Measurements from ENCODE around the gene CMTM2. TPM values are rescaled to one million over a fixed set of nuclear protein-coding genes. Genes with fewer than 3 reads are reported as not detected.

Gene CMTM2
- total and polyA plus RNA-seq, 2 donors: 0.94 to 1.3 TPM

DNA sequence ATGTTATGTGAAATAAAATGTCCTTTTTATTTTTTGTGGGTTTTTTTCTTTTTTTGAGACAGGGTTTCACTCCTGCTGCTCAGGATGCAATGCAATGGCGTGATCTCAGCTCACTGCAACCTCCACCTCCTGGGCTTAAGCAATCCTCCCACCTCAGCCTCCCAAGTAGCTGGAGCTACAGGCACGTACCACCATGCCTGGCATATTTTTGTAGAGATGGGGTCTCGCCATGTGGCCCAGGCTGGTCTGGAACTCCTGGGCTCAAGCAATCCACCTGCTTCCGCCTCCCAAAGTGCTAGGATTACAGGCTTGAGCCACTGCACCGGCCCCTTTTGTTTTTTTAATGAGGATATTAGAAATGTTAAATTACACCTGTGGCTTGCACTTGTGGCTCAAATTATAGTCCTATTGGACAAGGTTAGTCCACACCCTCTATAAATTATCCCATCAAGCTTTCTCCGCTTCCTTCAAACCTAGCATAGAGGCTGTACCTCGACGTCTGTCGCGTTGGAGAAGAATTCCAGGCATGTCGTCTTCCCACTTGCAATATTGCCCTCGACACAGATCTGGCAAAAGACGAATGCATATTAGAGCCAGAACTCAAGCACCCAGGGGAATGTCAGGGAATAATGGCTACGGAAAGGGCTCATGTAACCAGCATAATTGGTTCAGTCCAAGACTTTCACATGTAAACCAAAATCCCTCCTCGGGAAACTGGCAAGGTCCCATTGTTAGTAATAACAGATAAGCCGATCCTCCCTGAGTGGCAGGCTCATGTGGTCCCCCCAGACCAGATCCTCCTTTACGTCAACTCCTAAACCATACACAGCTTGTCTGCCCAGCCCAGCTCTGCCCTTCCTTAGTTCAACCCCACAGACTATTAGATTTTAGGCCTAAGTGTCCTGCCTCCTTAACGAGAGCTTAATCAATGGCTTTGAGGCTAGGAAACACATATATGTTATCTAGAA, 37.6 kb upstream of the CMTM2 start:
- 97% methylated on average over 18 of the region's 18 CpGs for WGBS
- no peaks in the 10 kb centered on the region for H3K36me3 ChIP-seq (ENCODE audit: control insufficient read depth in 2 of 2, insufficient read depth in 2 of 2, low read length in 1 of 2)
- H3K4me1 ChIP-seq (ENCODE audit: control insufficient read depth in 2 of 2, insufficient read depth in 2 of 2, low read length in 2 of 2): peaks cover 8 to 28% of the 10 kb centered on the region in 2 donors

DNA sequence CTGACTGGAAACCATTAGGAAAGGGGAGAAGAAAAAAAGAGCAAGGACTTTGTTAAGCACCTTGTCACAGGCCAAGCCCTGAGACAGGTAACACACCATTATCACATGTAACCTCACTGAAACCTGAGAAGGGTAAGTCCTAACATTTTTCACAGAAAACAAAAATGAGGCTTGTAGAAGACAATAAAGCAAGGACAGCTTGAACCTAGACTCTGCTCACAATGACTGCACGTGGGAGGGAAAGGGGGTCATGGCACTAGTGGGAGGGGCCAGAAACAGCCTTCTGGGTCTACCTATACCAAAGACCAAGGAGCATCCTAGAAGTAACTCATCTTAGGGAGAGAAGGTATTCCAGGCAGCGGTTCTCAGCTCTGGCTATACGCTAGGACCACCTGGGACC, 36.9 kb upstream of the CMTM2 start:
- Histone ChIP-seq H3K4me3 (ENCODE audit: low read length in 2 of 2) (no peak overlapping the region), H3K27me3 (ENCODE audit: control insufficient read depth in 2 of 2, insufficient read depth in 1 of 2, low read length in 1 of 2) (no peaks in the 10 kb centered on the region), H3K27ac (ENCODE audit: low read depth in 1 of 2, low read length in 1 of 2) (no peak overlapping the region), H3K9me3 (ENCODE audit: control insufficient read depth in 2 of 2, insufficient read depth in 1 of 2, low read length in 1 of 2) (no peaks in the 10 kb centered on the region), H3K36me3 (ENCODE audit: control insufficient read depth in 2 of 2, insufficient read depth in 2 of 2, low read length in 1 of 2) (no peaks in the 10 kb centered on the region), H3K4me1 (ENCODE audit: control insufficient read depth in 2 of 2, insufficient read depth in 2 of 2, low read length in 2 of 2) (peaks cover 5 to 31% of the 10 kb centered on the region in 2 donors)
- whole genome bisulfite sequencing: 93% methylated on average over 3 of the region's 3 CpGs
- no peak for DNase-seq (ENCODE audit: low read depth in 6 of 9, low spot score in 9 of 9)

More for the DNA sequence above, 37.6 kb upstream of the CMTM2 start:
- Histone ChIP-seq H3K4me3 (ENCODE audit: low read length in 2 of 2) (no peak overlapping the region), H3K9me3 (ENCODE audit: control insufficient read depth in 2 of 2, insufficient read depth in 1 of 2, low read length in 1 of 2) (peaks cover 0 to 1% of the 10 kb centered on the region in 2 donors), H3K27me3 (ENCODE audit: control insufficient read depth in 2 of 2, insufficient read depth in 1 of 2, low read length in 1 of 2) (no peaks in the 10 kb centered on the region), H3K27ac (ENCODE audit: low read depth in 1 of 2, low read length in 1 of 2) (no peak overlapping the region)
- DNase-seq (ENCODE audit: low read depth in 6 of 9, low spot score in 9 of 9): no peak

DNA sequence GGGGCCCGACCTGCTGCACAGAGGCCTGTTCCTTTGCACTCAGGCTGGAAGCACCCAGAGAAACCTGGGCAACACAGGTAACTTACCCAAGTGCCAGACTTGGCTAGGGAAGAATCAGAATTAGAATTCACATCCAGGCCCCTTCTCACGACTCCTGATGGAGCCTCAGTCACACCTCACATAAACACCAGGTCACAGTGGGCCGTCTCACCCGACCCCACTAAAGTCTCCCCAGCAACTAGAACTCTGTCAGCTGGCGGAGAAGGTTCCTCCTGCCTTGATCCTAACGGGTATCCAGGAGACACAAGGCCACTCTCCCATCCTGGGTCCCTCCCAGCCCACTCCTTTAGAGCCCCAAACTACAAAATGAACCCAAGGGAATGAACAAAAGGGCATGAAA, 35.7 kb upstream of the CMTM2 start:
- Histone ChIP-seq H3K36me3 (ENCODE audit: control insufficient read depth in 2 of 2, insufficient read depth in 2 of 2, low read length in 1 of 2) (no peaks in the 10 kb centered on the region), H3K9me3 (ENCODE audit: control insufficient read depth in 2 of 2, insufficient read depth in 1 of 2, low read length in 1 of 2) (no peaks in the 10 kb centered on the region), H3K27ac (ENCODE audit: low read depth in 1 of 2, low read length in 1 of 2) (no peak overlapping the region), H3K4me3 (ENCODE audit: low read length in 2 of 2) (no peak overlapping the region), H3K27me3 (ENCODE audit: control insufficient read depth in 2 of 2, insufficient read depth in 1 of 2, low read length in 1 of 2) (no peaks in the 10 kb centered on the region), H3K4me1 (ENCODE audit: control insufficient read depth in 2 of 2, insufficient read depth in 2 of 2, low read length in 2 of 2) (peaks cover 5 to 40% of the 10 kb centered on the region in 2 donors)
- 93% methylated on average over 6 of the region's 6 CpGs for WGBS
- no peak for DNase-seq (ENCODE audit: low read depth in 6 of 9, low spot score in 9 of 9)

DNA sequence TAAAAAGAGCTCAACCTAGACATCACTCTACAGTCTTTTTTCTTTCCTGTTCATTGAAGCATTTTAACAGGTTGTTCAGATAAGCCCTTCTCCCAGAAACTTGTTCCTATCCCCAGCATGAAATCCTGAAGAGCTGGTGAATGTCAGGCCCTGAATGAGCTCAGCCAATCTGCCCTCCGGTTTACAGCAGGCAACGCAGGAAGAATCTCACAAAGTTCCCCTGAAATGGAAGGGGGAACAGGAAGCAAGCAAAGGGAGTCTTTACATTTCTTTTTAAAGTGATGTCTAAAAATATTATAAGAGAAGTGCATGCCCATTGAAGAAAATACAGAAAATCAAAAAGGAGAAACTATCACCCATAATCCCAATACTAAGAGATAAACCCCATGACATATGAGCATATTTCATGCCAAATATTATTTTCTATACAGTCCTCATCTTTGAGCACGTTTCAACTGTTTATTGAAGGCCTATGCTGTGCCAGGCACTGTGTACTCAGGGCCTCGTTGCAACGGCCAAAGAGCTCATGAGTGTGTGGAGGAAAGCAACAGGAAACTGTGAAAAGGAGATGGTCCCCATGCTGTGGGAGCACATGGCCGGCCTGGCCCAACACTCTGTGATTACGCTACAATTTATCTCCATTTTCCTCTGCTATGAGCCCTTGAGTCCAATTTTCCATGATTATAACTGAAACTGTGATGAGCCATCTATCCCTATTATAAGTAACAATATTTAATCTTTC, 35.1 kb upstream of the CMTM2 start:
- no peak for DNase-seq (ENCODE audit: low read depth in 6 of 9, low spot score in 9 of 9)
- Histone ChIP-seq H3K4me1 (ENCODE audit: control insufficient read depth in 2 of 2, insufficient read depth in 2 of 2, low read length in 2 of 2) (peaks cover 8 to 43% of the 10 kb centered on the region in 2 donors), H3K4me3 (ENCODE audit: low read length in 2 of 2) (no peak overlapping the region), H3K27ac (ENCODE audit: low read depth in 1 of 2, low read length in 1 of 2) (peak overlapping the region in 1 of 2 donors; percentile 39), H3K27me3 (ENCODE audit: control insufficient read depth in 2 of 2, insufficient read depth in 1 of 2, low read length in 1 of 2) (no peaks in the 10 kb centered on the region), H3K9me3 (ENCODE audit: control insufficient read depth in 2 of 2, insufficient read depth in 1 of 2, low read length in 1 of 2) (no peaks in the 10 kb centered on the region), H3K36me3 (ENCODE audit: control insufficient read depth in 2 of 2, insufficient read depth in 2 of 2, low read length in 1 of 2) (no peaks in the 10 kb centered on the region)
- 66% methylated on average over 7 of the region's 7 CpGs for WGBS

DNA sequence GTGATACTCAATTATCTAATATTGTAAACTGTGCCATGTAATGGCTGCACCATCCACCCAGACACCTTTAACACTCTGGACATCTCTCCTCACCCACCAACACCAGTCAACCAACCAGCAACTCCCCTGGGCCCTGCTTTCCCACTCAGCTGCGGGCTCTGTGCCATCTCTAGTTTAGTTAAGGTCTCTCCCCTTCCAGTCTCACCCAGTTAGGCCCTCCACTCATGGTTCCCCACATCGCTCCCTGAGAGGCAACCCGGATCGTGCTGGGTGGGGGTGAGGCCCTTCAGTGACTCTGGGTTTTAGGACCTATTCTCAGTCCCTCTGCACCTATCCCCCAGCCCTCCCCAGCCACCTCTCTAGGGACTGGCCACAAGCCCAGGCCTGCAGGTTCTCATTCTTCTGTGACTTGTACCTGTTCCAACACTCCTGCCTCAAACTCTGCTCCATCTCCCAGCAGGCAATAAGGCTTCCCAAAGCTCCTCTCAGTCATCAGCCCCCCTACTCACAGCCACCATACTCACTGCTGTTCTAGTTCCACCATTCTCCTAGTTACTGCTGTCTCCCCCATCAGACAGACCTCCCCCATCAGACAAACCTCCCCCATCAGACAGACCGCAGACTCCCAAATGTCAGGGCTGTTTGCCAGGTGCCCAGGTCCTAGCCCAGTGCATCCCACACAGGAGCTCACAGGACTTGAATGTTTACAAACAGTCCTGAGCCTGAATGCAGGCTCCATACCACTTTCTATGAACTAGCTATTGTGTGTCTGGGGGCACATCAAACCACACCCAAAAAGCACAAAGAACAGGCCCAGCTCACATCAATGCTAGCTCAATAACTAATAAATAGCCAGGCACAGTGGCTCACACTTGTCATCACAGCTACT, 31.9 kb upstream of the CMTM2 start:
- 97% methylated on average over 5 of the region's 5 CpGs for WGBS
- H3K4me3 ChIP-seq (ENCODE audit: low read length in 2 of 2): no peak overlapping the region
- no peak for DNase-seq (ENCODE audit: low read depth in 6 of 9, low spot score in 9 of 9)
- peak overlapping the region in 1 of 2 donors; percentile 21 for H3K27ac ChIP-seq (ENCODE audit: low read depth in 1 of 2, low read length in 1 of 2)
- H3K36me3 ChIP-seq (ENCODE audit: control insufficient read depth in 2 of 2, insufficient read depth in 2 of 2, low read length in 1 of 2): no peaks in the 10 kb centered on the region
- H3K9me3 ChIP-seq (ENCODE audit: control insufficient read depth in 2 of 2, insufficient read depth in 1 of 2, low read length in 1 of 2): no peaks in the 10 kb centered on the region
- H3K4me1 ChIP-seq (ENCODE audit: control insufficient read depth in 2 of 2, insufficient read depth in 2 of 2, low read length in 2 of 2): peaks cover 28 to 61% of the 10 kb centered on the region in 2 donors
- H3K27me3 ChIP-seq (ENCODE audit: control insufficient read depth in 2 of 2, insufficient read depth in 1 of 2, low read length in 1 of 2): no peaks in the 10 kb centered on the region

DNA sequence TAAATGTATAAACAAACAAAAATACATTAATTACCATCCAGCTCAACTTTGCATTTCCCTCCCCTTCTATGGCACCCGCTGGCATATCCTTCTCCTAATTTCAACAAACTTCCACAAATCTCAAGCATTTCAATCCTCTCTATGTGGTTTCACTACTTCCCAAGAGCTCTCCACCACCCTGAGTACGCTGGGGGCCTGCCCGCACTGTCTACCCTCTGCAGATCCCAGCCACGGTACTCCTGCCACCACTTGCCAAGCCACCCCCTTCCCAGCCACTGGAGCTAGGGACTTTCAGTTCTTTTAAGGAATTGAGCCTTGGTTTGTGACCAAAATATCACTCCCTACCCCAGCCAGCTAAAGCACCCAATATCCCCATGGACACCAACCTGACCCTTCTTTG, 31.2 kb upstream of the CMTM2 start:
- no peak for DNase-seq (ENCODE audit: low read depth in 6 of 9, low spot score in 9 of 9)
- Histone ChIP-seq H3K4me3 (ENCODE audit: low read length in 2 of 2) (no peak overlapping the region), H3K27me3 (ENCODE audit: control insufficient read depth in 2 of 2, insufficient read depth in 1 of 2, low read length in 1 of 2) (no peaks in the 10 kb centered on the region), H3K27ac (ENCODE audit: low read depth in 1 of 2, low read length in 1 of 2) (peak overlapping the region; percentile 10 to 21), H3K9me3 (ENCODE audit: control insufficient read depth in 2 of 2, insufficient read depth in 1 of 2, low read length in 1 of 2) (no peaks in the 10 kb centered on the region), H3K36me3 (ENCODE audit: control insufficient read depth in 2 of 2, insufficient read depth in 2 of 2, low read length in 1 of 2) (no peaks in the 10 kb centered on the region), H3K4me1 (ENCODE audit: control insufficient read depth in 2 of 2, insufficient read depth in 2 of 2, low read length in 2 of 2) (peaks cover 28 to 67% of the 10 kb centered on the region in 2 donors)
- 95% methylated on average over 4 of the region's 4 CpGs for WGBS

DNA sequence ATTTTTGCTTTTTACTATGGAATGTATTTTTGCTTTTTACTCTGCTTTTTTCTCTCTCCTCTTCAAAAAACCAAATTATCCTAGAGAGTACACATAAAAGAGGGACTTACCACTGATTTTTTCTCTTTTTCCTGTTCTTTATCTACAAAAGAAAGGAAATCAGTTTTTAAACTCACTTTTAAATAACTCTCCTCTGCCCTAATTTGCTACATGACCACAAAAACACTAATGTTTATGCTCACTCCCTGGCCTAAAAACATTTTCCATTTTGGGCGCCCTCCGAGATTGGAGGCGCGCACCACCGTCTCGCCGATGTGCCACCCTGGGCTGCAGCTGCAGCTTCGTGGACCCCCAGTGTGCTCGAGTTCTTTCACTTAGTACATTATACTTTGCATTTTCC, 30.4 kb upstream of the CMTM2 start:
- Histone ChIP-seq H3K4me1 (ENCODE audit: control insufficient read depth in 2 of 2, insufficient read depth in 2 of 2, low read length in 2 of 2) (peaks cover 33 to 67% of the 10 kb centered on the region in 2 donors), H3K36me3 (ENCODE audit: control insufficient read depth in 2 of 2, insufficient read depth in 2 of 2, low read length in 1 of 2) (no peaks in the 10 kb centered on the region), H3K27me3 (ENCODE audit: control insufficient read depth in 2 of 2, insufficient read depth in 1 of 2, low read length in 1 of 2) (no peaks in the 10 kb centered on the region), H3K9me3 (ENCODE audit: control insufficient read depth in 2 of 2, insufficient read depth in 1 of 2, low read length in 1 of 2) (no peaks in the 10 kb centered on the region), H3K27ac (ENCODE audit: low read depth in 1 of 2, low read length in 1 of 2) (peak overlapping the region; percentile 90 to 99), H3K4me3 (ENCODE audit: low read length in 2 of 2) (peak overlapping the region; percentile 63 to 82)
- WGBS: 40% methylated on average over 9 of the region's 9 CpGs
- no peak for DNase-seq (ENCODE audit: low read depth in 6 of 9, low spot score in 9 of 9)

DNA sequence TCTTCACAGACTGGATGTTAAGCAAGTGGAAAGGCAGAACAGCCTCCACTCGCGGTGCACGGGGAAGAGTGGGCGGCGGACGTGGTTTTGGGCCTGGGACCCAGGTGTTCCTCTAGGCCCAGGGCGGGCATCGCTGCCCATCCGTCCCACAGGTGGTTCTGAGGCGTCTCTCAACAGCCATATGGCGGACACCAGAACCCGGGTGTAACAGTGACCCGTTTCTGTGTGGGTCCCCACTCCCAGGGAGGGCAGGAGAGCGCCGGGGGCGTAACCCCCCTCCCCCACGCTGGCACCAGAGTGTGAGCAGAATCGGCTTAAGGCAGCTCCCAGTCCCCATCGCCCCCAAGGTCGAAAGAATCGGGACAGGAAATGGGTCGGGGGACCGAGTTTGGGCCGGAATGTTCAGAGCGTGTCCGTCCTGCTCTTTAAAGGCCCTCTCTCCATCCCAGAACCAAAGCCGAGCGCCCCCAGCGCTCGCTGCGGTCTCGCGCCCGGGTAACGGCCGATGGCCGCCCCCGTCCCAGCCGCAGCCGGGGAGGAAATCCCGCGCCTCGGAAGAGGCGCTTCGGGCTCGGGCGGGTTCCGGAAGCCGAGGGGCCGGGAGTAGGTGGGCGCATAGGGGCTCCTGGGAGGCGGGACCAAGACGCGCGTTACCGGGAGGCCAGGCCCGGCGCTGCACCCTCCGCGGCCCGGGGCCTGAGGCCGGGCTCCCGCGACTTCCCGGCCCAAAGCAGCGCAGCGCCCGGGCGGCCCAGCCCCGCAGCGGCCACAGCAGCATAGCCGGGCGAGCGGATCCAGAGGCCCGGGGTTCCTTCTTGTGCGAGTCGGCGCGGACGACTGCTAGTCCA, 29.8 kb upstream of the CMTM2 start, which contains the start of gene TK2:
TSS of gene TK2 (minus strand) at position 839 of the 848 bp plus-strand sequence. CDS start at position 778, 61 bp downstream.
- Histone ChIP-seq H3K36me3 (ENCODE audit: control insufficient read depth in 2 of 2, insufficient read depth in 2 of 2, low read length in 1 of 2) (no peaks in the 10 kb centered on the region), H3K27me3 (ENCODE audit: control insufficient read depth in 2 of 2, insufficient read depth in 1 of 2, low read length in 1 of 2) (no peaks in the 10 kb centered on the region), H3K4me1 (ENCODE audit: control insufficient read depth in 2 of 2, insufficient read depth in 2 of 2, low read length in 2 of 2) (peaks cover 38 to 63% of the 10 kb centered on the region in 2 donors), H3K27ac (ENCODE audit: low read depth in 1 of 2, low read length in 1 of 2) (peak within 1 kb of the TSS; percentile 96 to 99), H3K9me3 (ENCODE audit: control insufficient read depth in 2 of 2, insufficient read depth in 1 of 2, low read length in 1 of 2) (no peaks in the 10 kb centered on the region), H3K4me3 (ENCODE audit: low read length in 2 of 2) (peak within 1 kb of the TSS; percentile 63 to 82)
- 1% methylated on average over 80 of the region's 80 CpGs for WGBS
- peak in 7 of 9 donors; percentile 43 to 86 (median 66) for DNase-seq (ENCODE audit: low read depth in 6 of 9, low spot score in 9 of 9)
